ENCODE results near the gene APPL2.
"Not testable (repeated sequence)": the region's sequence is repeated elsewhere in the genome, so short reads cannot be mapped to it uniquely, and the experiment has no call there.

APPL2 gene

GRCh38 chr12:105190530-105190929 lies 45.4 kb downstream of the APPL2 start:
- no peak for DNase-seq

GRCh38 chr12:105189293-105189692 lies 46.7 kb downstream of the APPL2 start:
- no peak for DNase-seq

DNA sequence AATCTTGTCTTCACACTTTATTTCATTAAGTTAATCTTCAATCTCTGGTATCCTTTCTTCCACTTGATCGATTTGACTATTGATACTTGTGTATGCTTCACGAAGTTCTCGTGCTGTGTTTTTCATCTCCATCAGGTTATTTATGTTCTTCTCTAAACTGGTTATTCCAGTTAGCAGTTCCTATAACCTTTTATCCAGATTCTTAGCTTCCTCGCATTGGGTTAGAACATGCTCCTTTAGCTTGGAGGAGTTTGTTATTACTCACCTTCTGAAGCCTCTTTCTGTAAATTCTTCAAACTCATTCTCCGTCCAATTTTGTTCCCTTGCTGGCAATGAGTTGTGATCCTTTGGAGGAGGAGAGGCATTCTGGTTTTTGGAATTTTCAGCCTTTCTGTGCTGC lies 52.0 kb downstream of the APPL2 start:
- not testable (repeated sequence) for DNase-seq

DNA sequence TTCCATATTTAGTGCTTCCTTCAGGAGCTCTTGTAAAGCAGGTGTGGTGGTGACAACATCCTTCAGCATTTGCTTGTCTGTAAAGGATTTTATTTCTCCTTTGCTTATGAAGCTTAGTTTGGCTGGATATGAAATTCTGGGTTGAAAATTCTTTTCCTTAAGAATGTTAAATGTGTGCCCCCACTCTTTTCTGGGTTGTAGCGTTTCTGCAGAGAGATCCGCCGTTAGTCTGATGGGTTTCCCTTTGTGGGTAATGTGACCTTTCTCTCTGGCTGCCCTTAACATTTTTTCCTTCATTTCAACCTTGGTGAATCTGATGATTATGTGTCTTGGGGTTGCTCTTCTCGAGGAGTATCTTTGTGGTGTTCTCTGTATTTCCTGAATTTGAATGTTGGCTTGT lies 52.6 kb downstream of the APPL2 start:
- DNase-seq = not testable (repeated sequence)

DNA sequence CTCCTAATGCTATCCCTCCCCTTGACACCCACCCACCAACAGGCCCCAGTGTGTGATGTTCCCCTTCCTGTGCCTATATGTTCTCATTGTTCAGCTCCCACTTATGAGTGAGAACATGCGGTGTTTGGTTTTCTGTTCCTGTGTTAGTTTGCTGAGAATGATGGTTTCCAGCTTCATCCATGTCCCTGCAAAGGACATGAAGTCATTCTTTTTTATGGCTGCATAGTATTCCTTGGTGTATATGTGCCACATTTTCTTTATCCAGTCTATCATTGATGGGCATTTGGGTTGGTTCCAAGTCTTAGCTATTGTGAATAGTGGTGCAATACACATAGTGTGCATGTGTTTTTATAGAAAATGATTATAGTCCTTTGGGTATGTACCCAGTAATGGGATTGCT lies 56.9 kb downstream of the APPL2 start:
- not testable (repeated sequence) for DNase-seq

- no peak for DNase-seq
These were observed 58.8 kb downstream of the APPL2 start for GRCh38 chr12:105177208-105177607.

DNA sequence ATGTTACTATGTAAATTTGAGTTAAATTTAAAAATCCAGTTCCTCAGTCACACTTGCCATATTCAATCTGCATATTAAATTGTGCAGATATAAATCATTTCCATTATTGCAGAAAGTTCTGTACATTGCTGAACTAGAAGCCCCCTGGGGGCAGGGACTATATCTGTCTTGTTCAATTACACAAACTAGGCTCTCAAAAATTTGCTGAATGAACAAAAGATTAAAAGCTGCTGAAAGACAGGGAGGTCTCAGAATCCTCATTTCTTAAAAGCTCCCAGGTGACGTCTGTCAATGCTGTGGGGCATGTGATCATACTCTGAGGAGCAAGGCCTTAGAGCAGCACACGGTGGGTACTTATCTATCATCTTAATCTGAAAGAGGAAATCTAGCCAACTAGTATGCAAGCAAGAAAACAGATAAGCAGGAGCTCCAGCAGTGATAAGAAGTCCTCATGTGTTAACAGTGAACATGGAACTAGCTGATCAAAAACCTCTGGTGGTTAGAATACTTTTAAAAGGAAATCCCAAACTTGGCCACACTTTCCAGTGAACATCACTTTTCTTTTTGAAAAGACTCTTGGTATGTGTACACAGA lies 60.5 kb downstream of the APPL2 start:
- DNase-seq = no peak

DNA sequence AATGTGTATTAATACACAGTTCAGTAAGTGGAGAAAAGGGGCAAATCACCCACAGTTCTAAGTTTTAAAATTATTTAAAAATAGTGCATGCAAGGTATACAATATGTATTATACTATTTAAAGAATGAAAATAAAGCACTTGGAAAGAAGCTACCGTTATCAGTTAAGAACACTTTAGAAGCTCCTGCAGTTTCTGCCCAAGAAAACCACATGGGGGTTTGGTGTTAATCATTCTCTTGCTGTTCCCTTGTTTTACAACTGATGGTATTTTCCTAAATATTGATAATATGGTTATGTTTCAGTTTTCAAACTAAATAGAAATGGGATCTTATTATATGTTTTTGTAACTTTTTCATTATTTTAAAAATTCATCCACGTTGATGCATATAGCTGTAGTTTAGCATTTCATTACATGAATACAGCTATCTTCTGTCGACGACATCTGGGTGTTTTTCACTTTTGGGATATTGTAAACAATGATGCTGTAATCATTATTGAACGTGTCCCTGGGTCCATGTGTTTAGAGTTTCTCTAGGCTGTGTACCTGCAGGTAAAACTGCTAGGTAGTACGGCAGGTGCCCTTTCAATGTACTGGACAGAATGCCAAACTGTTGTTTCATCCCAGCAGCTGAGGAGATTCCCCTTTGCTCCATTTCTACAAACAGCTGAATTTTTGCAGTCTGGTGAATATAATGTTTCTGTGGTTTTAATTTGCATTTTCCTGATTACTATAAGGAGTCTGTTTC lies 64.1 kb downstream of the APPL2 start:
- no peak for DNase-seq

GRCh38 chr12:105170139-105170538 lies 65.8 kb downstream of the APPL2 start:
- no peak for DNase-seq

DNA sequence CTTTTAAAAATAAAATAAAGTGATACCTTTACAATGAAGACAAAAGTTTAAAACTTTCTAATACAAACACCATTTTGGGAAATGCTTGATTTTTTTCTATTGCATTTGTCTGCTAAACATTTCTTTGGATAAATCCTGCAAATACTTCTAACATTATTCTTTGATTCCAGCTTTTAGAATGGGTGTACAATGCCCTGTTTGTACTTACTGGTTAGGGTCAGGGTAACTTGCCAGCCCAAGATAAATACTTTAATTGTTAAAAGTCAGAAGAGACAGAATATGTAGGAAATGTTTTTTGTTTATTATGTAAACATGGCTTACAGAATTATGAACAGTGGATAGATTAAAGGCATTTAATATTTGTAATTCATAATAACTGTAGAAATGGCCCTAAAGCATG lies 68.0 kb downstream of the APPL2 start:
- no peak for DNase-seq

GRCh38 chr12:105167346-105167745 lies 68.6 kb downstream of the APPL2 start:
- DNase-seq = no peak

GRCh38 chr12:105166736-105167135 lies 69.2 kb downstream of the APPL2 start:
- DNase-seq = no peak

- DNase-seq = no peak
These were observed 71.9 kb downstream of the APPL2 start for GRCh38 chr12:105164068-105164467.

DNA sequence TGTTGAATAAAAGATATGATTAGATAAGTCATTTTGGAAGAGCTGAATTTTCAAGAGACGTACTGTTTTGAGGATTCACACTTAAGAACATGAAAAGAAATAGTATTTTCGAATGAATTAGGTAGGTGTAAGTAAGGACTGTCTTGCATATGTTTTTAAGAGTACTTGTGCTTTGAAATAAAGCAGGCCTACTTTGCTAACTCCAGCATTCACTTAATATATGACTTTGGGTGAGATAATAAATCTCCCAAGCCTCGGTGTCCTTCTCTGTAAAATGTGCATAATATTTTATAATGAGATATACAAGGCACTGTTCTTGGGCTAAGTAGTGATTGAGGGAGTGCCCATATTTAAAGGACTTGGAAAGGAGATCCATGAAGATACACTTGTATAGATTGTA lies 73.8 kb downstream of the APPL2 start:
- DNase-seq = no peak

DNA sequence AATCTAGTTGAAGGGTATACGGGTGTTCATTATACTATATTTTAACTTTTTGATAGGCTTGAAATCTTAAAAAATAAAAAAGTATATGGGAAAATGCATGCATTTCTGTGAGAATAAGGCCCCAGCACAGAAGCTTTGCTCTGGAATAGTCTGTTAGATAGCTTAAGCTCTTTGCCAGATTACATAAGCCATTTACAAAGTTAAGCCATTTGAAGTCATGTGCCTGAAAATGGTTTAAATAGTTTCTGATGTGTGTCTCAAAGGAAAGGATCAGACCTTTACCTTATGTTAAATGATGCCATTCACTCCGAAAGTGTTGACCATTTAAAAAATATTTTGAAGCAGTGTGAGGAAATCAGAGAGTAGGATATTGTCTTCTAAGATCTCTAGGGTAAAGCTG lies 77.1 kb downstream of the APPL2 start:
- DNase-seq = no peak

DNA sequence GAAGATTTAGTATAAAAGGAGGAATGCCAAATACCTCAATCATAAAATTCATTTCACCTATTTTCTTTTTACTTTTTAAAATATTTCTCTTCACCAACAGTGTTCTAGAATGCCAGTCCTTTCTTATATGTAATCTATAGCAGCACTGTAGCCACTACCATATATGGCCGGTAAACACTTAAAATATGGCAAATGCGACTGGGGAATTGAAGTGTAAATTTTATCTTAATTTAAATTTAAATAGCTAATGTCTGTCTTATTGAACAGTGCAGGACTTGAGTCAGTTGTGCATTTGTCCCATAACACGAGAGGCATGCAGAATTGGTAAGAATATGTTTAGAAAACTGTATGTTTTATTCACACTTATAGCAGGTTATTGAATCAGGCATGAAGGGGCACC lies 78.4 kb downstream of the APPL2 start:
- DNase-seq = no peak

DNA sequence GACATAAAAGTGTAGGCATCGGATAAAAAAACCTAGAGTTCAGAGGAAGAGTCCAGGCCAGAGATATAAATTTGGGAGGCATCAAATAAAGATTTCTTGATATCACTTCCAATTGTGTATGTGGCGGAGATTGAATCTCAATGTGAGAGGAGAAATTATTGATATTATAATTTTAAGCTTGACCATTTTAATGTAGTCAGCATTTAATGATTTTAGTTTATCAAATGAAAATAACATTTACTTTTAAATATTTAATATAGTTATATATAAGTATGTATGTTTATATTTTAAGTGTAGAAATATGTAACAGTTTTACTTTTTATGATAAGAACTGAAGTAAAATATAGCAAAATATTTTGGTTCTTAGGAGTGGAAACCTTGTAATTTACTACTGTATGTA lies 79.7 kb downstream of the APPL2 start:
- no peak for DNase-seq

DNA sequence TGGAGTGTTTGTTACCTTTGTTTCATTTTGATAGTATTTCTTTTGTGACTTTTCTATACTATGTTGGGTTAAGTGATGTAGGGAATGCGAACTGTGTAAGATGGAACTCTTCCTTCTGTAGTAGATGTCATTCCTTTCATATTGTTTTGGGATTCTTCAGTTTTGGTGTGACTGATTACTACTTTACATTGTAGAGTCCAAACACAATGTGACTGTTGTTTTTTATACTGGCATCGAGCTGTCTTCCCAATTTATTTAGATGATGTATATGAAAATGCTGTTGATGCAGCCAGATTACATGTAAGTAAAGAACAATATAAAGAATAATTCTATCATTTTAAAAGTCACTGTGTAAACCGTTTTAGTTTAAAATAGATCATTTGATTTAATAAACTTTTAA lies 93.7 kb downstream of the APPL2 start:
- DNase-seq = no peak

GRCh38 chr12:105141320-105141922 lies 94.6 kb downstream of the APPL2 start:
- DNase-seq = no peak

GRCh38 chr12:105138248-105138647 lies 97.7 kb downstream of the APPL2 start:
- DNase-seq = no peak

Data from CD4-positive, alpha-beta T cell treated with Interleukin-17A for 1 hour (primary cell).